ENCODE results near the gene DNAJC21.

- TF ChIP-seq CTCF (IDR thresholded peaks at IDR 0.05) (no peak), POLR2AphosphoS5 (IDR thresholded peaks at IDR 0.05) (no peak), POLR2A (IDR thresholded peaks at IDR 0.05) (no peak), EP300 (IDR thresholded peaks at IDR 0.05; ENCODE audit: low read depth) (no peak)
Measured at GRCh38 chr5:34944460-34945047, 15.2 kb downstream of the DNAJC21 start.

Measured in transverse colon (tissue), 4 donors.